Measurements from ENCODE around the gene GRB2. TPM values are rescaled to one million over a fixed set of nuclear protein-coding genes. Genes with fewer than 3 reads are reported as not detected.

The GRB2 gene
- total RNA-seq, 4 donors from 2014 or later: 44.9 to 62.6 (median 58.7) TPM

DNA sequence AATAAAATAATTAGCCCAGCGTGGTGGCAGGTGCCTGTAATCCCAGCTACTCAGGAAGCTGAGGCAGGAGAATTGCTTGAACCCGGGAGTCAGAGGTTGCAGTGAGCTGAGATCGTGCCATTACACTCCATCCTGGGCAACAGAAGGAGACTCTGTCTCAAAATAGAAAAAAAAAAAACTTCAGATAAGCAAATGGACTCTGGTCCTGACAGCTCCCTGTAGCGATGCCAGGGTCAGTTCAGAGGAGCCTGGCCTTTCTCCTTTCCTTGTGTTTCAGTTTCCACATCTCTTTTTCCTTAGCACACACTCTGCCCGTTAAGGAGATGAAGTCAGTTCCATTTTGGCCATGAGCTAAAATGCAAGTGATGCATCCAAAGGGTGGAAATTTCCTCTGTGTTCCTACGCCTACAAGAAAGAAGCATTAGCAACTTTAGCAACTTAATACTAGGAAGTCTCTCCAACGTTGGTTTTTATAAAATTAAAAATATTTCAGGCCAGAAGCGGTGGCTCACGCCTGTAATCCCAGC is 11.6 kb upstream of the GRB2 start:
- no peaks in the 10 kb centered on the region for H3K9me3 ChIP-seq
- H3K36me3 ChIP-seq: no peaks in the 10 kb centered on the region
- TF ChIP-seq, protein P1, sequence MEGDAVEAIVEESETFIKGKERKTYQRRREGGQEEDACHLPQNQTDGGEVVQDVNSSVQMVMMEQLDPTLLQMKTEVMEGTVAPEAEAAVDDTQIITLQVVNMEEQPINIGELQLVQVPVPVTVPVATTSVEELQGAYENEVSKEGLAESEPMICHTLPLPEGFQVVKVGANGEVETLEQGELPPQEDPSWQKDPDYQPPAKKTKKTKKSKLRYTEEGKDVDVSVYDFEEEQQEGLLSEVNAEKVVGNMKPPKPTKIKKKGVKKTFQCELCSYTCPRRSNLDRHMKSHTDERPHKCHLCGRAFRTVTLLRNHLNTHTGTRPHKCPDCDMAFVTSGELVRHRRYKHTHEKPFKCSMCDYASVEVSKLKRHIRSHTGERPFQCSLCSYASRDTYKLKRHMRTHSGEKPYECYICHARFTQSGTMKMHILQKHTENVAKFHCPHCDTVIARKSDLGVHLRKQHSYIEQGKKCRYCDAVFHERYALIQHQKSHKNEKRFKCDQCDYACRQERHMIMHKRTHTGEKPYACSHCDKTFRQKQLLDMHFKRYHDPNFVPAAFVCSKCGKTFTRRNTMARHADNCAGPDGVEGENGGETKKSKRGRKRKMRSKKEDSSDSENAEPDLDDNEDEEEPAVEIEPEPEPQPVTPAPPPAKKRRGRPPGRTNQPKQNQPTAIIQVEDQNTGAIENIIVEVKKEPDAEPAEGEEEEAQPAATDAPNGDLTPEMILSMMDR (IDR thresholded peaks at IDR 0.05): no peak
- TF ChIP-seq POLR2AphosphoS5 (IDR thresholded peaks at IDR 0.05) (no peak), EP300 (IDR thresholded peaks at IDR 0.05) (no peak), POLR2A (IDR thresholded peaks at IDR 0.05) (no peak)
- WGBS: 69% methylated on average over 9 of the region's 9 CpGs
- no peak overlapping the region for H3K4me3 ChIP-seq
- peaks cover 10% of the 10 kb centered on the region for H3K4me1 ChIP-seq
- peaks cover 4% of the 10 kb centered on the region for H3K27me3 ChIP-seq
- no peak for DNase-seq (ENCODE audit: low spot score in 2 of 2)
- no peak overlapping the region for H3K27ac ChIP-seq

GRCh38 chr17:75416006-75416405 is 10.5 kb upstream of the GRB2 start:
- DNase-seq (ENCODE audit: low spot score in 2 of 2): peak in 1 of 2 donors; percentile 24
- no peak overlapping the region for H3K4me3 ChIP-seq
- no peak overlapping the region for H3K27ac ChIP-seq
- 84% methylated on average over 9 of the region's 9 CpGs for WGBS
- no peaks in the 10 kb centered on the region for H3K36me3 ChIP-seq
- no peaks in the 10 kb centered on the region for H3K9me3 ChIP-seq
- TF ChIP-seq POLR2AphosphoS5 (IDR thresholded peaks at IDR 0.05) (no peak), EP300 (IDR thresholded peaks at IDR 0.05) (no peak), POLR2A (IDR thresholded peaks at IDR 0.05) (no peak)
- TF ChIP-seq, protein P1 (IDR thresholded peaks at IDR 0.05): no peak
- peaks cover 10% of the 10 kb centered on the region for H3K4me1 ChIP-seq
- peaks cover 4% of the 10 kb centered on the region for H3K27me3 ChIP-seq

GRCh38 chr17:75414488-75414887 is 9.0 kb upstream of the GRB2 start:
- Histone ChIP-seq H3K27ac (no peak overlapping the region), H3K9me3 (no peaks in the 10 kb centered on the region), H3K27me3 (peaks cover 4% of the 10 kb centered on the region), H3K4me3 (no peak overlapping the region), H3K36me3 (no peaks in the 10 kb centered on the region), H3K4me1 (peaks cover 10% of the 10 kb centered on the region)
- WGBS: 89% methylated on average over 1 of the region's 1 CpG
- TF ChIP-seq, protein P1 (IDR thresholded peaks at IDR 0.05): no peak
- TF ChIP-seq EP300 (IDR thresholded peaks at IDR 0.05) (no peak), POLR2A (IDR thresholded peaks at IDR 0.05) (no peak)
- no peak for DNase-seq (ENCODE audit: low spot score in 2 of 2)

GRCh38 chr17:75412455-75413317 is 7.2 kb upstream of the GRB2 start:
- Histone ChIP-seq H3K27ac (no peak overlapping the region), H3K4me3 (no peak overlapping the region), H3K9me3 (no peaks in the 10 kb centered on the region), H3K27me3 (peaks cover 4% of the 10 kb centered on the region), H3K4me1 (peaks cover 10% of the 10 kb centered on the region), H3K36me3 (no peaks in the 10 kb centered on the region)
- 0% methylated on average over 8 of the region's 8 CpGs for WGBS
- DNase-seq (ENCODE audit: low spot score in 2 of 2): no peak
- TF ChIP-seq POLR2A (IDR thresholded peaks at IDR 0.05) (no peak), EP300 (IDR thresholded peaks at IDR 0.05) (no peak), POLR2AphosphoS5 (IDR thresholded peaks at IDR 0.05) (no peak)
- TF ChIP-seq, protein P1 (IDR thresholded peaks at IDR 0.05): peak; percentile 65 to 78

DNA sequence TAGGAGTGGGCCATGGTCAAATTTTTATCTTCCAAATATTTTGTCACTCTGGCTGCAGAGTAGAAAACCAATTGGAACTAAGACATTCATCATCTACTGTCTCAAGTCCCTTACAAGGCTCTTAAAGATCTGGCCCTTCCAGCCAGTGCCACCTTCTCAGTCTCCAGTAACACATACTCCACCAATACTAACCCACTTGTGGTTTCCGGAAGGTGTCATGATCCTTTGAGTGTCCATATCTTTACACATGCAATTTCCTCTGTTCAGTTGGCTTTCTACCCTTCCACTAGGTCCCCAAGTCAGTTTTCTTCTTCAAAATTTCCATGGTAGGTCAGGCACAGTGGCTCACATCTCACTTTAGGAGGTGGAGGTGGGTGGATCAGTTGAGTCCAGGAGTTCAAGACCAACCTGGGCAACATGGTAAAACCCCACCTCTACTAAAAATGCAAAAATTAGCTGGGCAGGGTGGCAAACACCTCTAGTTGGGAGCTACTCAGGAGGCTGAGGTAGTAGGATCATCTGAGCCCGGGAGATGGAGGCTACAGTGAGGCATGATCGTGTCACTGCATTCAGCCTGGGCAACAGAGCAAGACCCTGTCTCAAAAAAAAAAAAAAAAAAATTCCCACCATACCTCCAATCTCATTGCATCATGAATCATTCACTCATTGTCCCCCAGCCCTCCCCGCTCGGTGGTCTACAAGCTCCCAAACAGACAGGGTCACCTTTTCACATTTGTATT is 6.0 kb upstream of the GRB2 start:
- Histone ChIP-seq H3K27me3 (peaks cover 4% of the 10 kb centered on the region), H3K36me3 (no peaks in the 10 kb centered on the region), H3K27ac (no peak overlapping the region), H3K9me3 (no peaks in the 10 kb centered on the region), H3K4me3 (no peak overlapping the region), H3K4me1 (peaks cover 14% of the 10 kb centered on the region)
- 81% methylated on average over 5 of the region's 5 CpGs for WGBS
- TF ChIP-seq POLR2A (IDR thresholded peaks at IDR 0.05): no peak
- TF ChIP-seq, protein P1 (IDR thresholded peaks at IDR 0.05): no peak
- no peak for TF ChIP-seq POLR2AphosphoS5 (IDR thresholded peaks at IDR 0.05)
- TF ChIP-seq EP300 (IDR thresholded peaks at IDR 0.05): no peak
- no peak for DNase-seq (ENCODE audit: low spot score in 2 of 2)
